Measurements from ENCODE around the gene SYNDIG1.

GRCh38 chr20:24576447-24576846 lies 107.0 kb downstream of the SYNDIG1 start:
- TF ChIP-seq TAF1 (IDR thresholded peaks at IDR 0.05; ENCODE audit: borderline replicate concordance, low read depth, low read length) (no peak), GABPA (IDR thresholded peaks at IDR 0.05; ENCODE audit: low read depth) (no peak), CTCF (IDR thresholded peaks at IDR 0.05) (no peak)

Data from SK-N-SH (cell line).